Adrenal gland (tissue), 12 donors: Measurements from ENCODE around the gene ALDH7A1. TPM values are rescaled to one million over a fixed set of nuclear protein-coding genes. Genes with fewer than 3 reads are reported as not detected.
A peak's percentile ranks its signal among the peaks of the same experiment; 100 is the strongest.
"Not testable (repeated sequence)": the region's sequence is repeated elsewhere in the genome, so short reads cannot be mapped to it uniquely, and the experiment has no call there.

Source experiments
- DNase-seq, 7 donors: peaks; one replicate each; pipeline ENCODE4 v3.0.0-alpha.2; 2019 to 2020
- H3K27ac ChIP-seq, 5 donors: fragments of 200-600 bp; sonication (generic) in 4 of 5; 1 replicate in 3 of 5; 2 replicates in 2 of 5; pipeline versions ENCODE4 v1.5.1 to v1.8.0; 2016 to 2020; ENCODE audit warnings: mild to moderate bottlenecking in 1 of 5
- H3K27me3 ChIP-seq: fragments of 200-600 bp; 2 replicates; pipeline ENCODE4 v1.8.0; 2021
- H3K36me3 ChIP-seq, 2 donors: fragments of 200-600 bp; replicated peaks in 1 of 2; 1 replicate in 1 of 2; 2 replicates in 1 of 2; pipeline versions ENCODE4 v1.5.1 to v1.8.0; 2018 to 2022
- H3K4me1 ChIP-seq, 2 donors: fragments of 200-600 bp; replicated peaks in 1 of 2; 1 replicate in 1 of 2; 2 replicates in 1 of 2; pipeline versions ENCODE4 v1.5.1 to v1.8.0; 2018 to 2021
- H3K4me3 ChIP-seq, 4 donors: fragments of 200-600 bp; sonication (generic) in 3 of 4; one replicate each; pipeline ENCODE4 v1.5.1; 2016 to 2018
- H3K9me3 ChIP-seq, 3 donors: fragments of 200-600 bp; sonication (generic) in 1 of 3; replicated peaks in 1 of 3; 1 replicate in 2 of 3; 2 replicates in 1 of 3; pipeline versions ENCODE4 v1.5.1 to v1.8.0; 2016 to 2021
- CTCF ChIP-seq, 6 experiments: fragments of 450-650 bp in 4 of 6; fragments of 200-600 bp in 2 of 6; sonication (generic) in 1 of 6; IDR thresholded peaks; 1 replicate in 5 of 6; 2 replicates in 1 of 6; pipeline versions ENCODE4 v1.5.1 to v1.8.0; 2016 to 2021; ENCODE audit warnings: antibody characterized with exemption in 6 of 6, mild to moderate bottlenecking in 2 of 6, moderate library complexity in 1 of 6
- POLR2A ChIP-seq, 2 donors: fragments of 450-650 bp; IDR thresholded peaks; one replicate each; pipeline ENCODE4 v1.6.1; 2017; ENCODE audit warnings: antibody characterized with exemption in 2 of 2, mild to moderate bottlenecking in 2 of 2, moderate library complexity in 1 of 2
- WGBS, 4 donors: extraction: QIAGEN DNeasy Blood & Tissue Kit in 2 of 4; methylation state at CpG; one replicate each; pipeline versions ENCODE4 v1.1.5 to v1.1.7; 2013 to 2017; 5-methylcytosine and 5-hydroxymethylcytosine counted together
- intact Hi-C, 2 donors: fragments of 100-400 bp; cut with DNase I; formaldehyde crosslinking; loops; one replicate each; pipeline versions ENCODE4 v1.14.1 to v1.15.0; 2022 to 2023
- polyA plus RNA-seq, 3 donors: library from polyadenylated mRNA; stranded (reverse); fragments of 200-250 nt in 2 of 3; fragments of 350-450 nt in 1 of 3; fragmentation: Illumina TruSeq in 1 of 3; extraction: RNeasy Lipid Tissue Mini Kit (QIAGEN cat#74804) in 1 of 3; gene quantifications; one replicate each; pipeline ENCODE4 v1.2.3, GENCODE V29; 2013 to 2014
- total RNA-seq, 9 donors: library from RNA; depleted of rRNA in 4 of 9; stranded (reverse); fragments of >200 nt in 4 of 9; fragments of 120-200 nt in 1 of 9; fragmentation: NEBNext Ultra II Directional in 1 of 9; extraction: Animal tissue kit (Norgen Biotek cat#: 25700) in 1 of 9; gene quantifications; one replicate each; pipeline versions ENCODE4 v1.1.0 to v1.2.4, GENCODE V29; 2013 to 2023
- donor health status: healthy with polysubstance abuse.
- donor health status: Bipolar disorder and iron deficiency.
- donor health status: DM: yes; HTN: yes; CAD: no.
- donor health status: DM: no; HTN: no; CAD: no.
- donor health status: DM: no; HTN: no; CAD: no.
- donor health status: DM: yes; HTN: yes; CAD: no.

ALDH7A1 gene
- total and polyA plus RNA-seq, 12 donors: 34.6 to 112 (median 66.2) TPM

GRCh38 chr5:126600631-126601511 lies 5.9 kb upstream of the ALDH7A1 start, which contains the start of gene PHAX:
TSS of gene PHAX (plus strand) at chr5:126600947. CDS start at chr5:126600963, 16 bp downstream.
- H3K4me1 ChIP-seq: peaks cover 8 to 31% of the 10 kb centered on the region in 2 donors

GRCh38 chr5:126599971-126600630 lies 5.1 kb upstream of the ALDH7A1 start:
- peak in 4 of 7 donors; percentile 14 to 35 (median 22) for DNase-seq
- H3K27me3 ChIP-seq, H3K9me3 ChIP-seq: not testable (repeated sequence)
- intact Hi-C loops: loop anchor here (5.0 to 10.0 kb wide), 2 partner anchors 55 to 253 kb away; no protein-coding TSS in a partner anchor
- Histone ChIP-seq H3K4me1 (peaks cover 8 to 23% of the 10 kb centered on the region in 2 donors), H3K4me3 (peak overlapping the region in 1 of 4 donors; percentile 97), H3K36me3 (peaks cover 0 to 17% of the 10 kb centered on the region in 2 donors), H3K27ac (peak overlapping the region in 3 of 5 donors; percentile 14 to 90 (median 89))
- WGBS, 4 donors: 57 to 67% (median 62%) methylated on average over 15 of the region's 15 CpGs

More at GRCh38 chr5:126600631-126601511, 5.9 kb upstream of the ALDH7A1 start, which contains the start of gene PHAX:
- TF ChIP-seq CTCF (IDR thresholded peaks at IDR 0.05): peak; percentile 38 to 59 (median 52)
- TF ChIP-seq POLR2A (IDR thresholded peaks at IDR 0.05): peak in 1 of 2 donors; percentile 44
- peaks cover 0 to 23% of the 10 kb centered on the region in 2 donors for H3K36me3 ChIP-seq
- H3K27me3 ChIP-seq: no peaks in the 10 kb centered on the region
- H3K4me3 ChIP-seq: peak within 1 kb of the TSS; percentile 92 to 98 (median 97)
- intact Hi-C loops: no loop called here
- DNase-seq: peak; percentile 73 to 85 (median 80)
- WGBS, 4 donors: 1 to 3% (median 2%) methylated on average over 46 to 79 of the region's 79 CpGs
- H3K9me3 ChIP-seq: no peaks in the 10 kb centered on the region
- H3K27ac ChIP-seq: peak within 1 kb of the TSS in 4 of 5 donors; percentile 74 to 90 (median 84)

GRCh38 chr5:126599499-126599898 lies 4.5 kb upstream of the ALDH7A1 start:
- WGBS, 4 donors: 89 to 93% (median 92%) methylated on average over 7 of the region's 7 CpGs
- Histone ChIP-seq H3K36me3 (peaks cover 0 to 11% of the 10 kb centered on the region in 2 donors), H3K4me3 (no peak overlapping the region), H3K27ac (peak overlapping the region in 2 of 5 donors; percentile 32 to 89), H3K27me3 (no peaks in the 10 kb centered on the region), H3K9me3 (no peaks in the 10 kb centered on the region), H3K4me1 (peaks cover 8 to 21% of the 10 kb centered on the region in 2 donors)
- DNase-seq: peak in 2 of 7 donors; percentile 18 to 46
- intact Hi-C loops: loop anchor here (5.0 to 10.0 kb wide), 2 partner anchors 55 to 252 kb away; no protein-coding TSS in a partner anchor
- TF ChIP-seq POLR2A (IDR thresholded peaks at IDR 0.05) (no peak), CTCF (IDR thresholded peaks at IDR 0.05) (no peak)

DNA sequence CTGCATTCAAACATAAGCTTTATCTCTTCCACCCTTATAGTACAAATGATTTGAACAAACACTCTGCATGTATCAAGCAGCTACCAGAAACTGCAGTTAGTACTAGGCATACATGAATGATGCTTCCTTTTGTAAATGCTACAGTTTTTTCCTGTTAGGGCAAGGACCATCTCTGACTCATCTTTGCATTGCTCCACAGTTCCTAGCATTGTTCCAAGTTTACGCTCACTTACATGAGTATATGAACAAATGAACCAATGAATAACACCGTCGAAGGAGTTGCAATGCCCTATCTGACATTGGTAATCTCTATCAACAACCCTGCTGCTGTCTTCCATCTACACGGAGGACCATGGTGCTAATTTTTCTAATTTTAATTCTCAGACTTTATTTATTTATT lies 2.1 kb upstream of the ALDH7A1 start:
- Histone ChIP-seq H3K4me3 (no peak overlapping the region), H3K9me3 (no peaks in the 10 kb centered on the region), H3K27me3 (no peaks in the 10 kb centered on the region), H3K27ac (no peak overlapping the region), H3K4me1 (peaks cover 10 to 27% of the 10 kb centered on the region in 2 donors), H3K36me3 (peaks cover 0 to 5% of the 10 kb centered on the region in 2 donors)
- WGBS, 4 donors: 80 to 89% (median 84%) methylated on average over 4 of the region's 4 CpGs
- intact Hi-C loops: loop anchor here (5.0 to 10.0 kb wide), 2 partner anchors 52 to 250 kb away; no protein-coding TSS in a partner anchor
- TF ChIP-seq POLR2A (IDR thresholded peaks at IDR 0.05) (no peak), CTCF (IDR thresholded peaks at IDR 0.05) (no peak)
- no peak for DNase-seq
